DOHH2 (cell line): ENCODE measurements around the gene HMG20B.

ENCODE experiments used
- H3F3A ChIP-seq: fragments of 200-600 bp; sonication (generic), shearing (Covaris generic); 2 replicates; pipeline ENCODE4 v1.6.0; 2016; ENCODE audit warnings: antibody characterized with exemption, mild to moderate bottlenecking; ENCODE audit not compliant: control insufficient read depth, insufficient read depth
- H3K27ac ChIP-seq: fragments of 200-600 bp; sonication (generic); 2 replicates; pipeline ENCODE4 v1.5.1; 2014; ENCODE audit warnings: low read depth, mild to moderate bottlenecking, low read length, moderate library complexity
- H3K27me3 ChIP-seq: fragments of 200-600 bp; sonication (generic); 2 replicates; pipeline ENCODE4 v1.6.1; 2014; ENCODE audit warnings: mild to moderate bottlenecking, low read length, mixed read lengths; ENCODE audit not compliant: control insufficient read depth
- H3K36me3 ChIP-seq: fragments of 200-600 bp; sonication (generic); 2 replicates; pipeline ENCODE4 v1.6.1; 2014; ENCODE audit warnings: mild to moderate bottlenecking, low read length, moderate library complexity, mixed read lengths; ENCODE audit not compliant: control insufficient read depth
- H3K4me1 ChIP-seq: fragments of 200-600 bp; sonication (generic); 2 replicates; pipeline ENCODE4 v1.6.1; 2014; ENCODE audit warnings: mild to moderate bottlenecking, low read length, mixed read lengths; ENCODE audit not compliant: control insufficient read depth
- H3K4me2 ChIP-seq: fragments of 200-600 bp; sonication (generic); 2 replicates; pipeline ENCODE4 v1.6.0; 2014; ENCODE audit warnings: mild to moderate bottlenecking, low read length, moderate library complexity
- H3K4me3 ChIP-seq: fragments of 200-600 bp; sonication (generic); 2 replicates; pipeline ENCODE4 v1.5.1; 2014; ENCODE audit warnings: mild to moderate bottlenecking, low read length, mixed read lengths
- H3K79me2 ChIP-seq: fragments of 200-600 bp; sonication (generic); 2 replicates; pipeline ENCODE4 v1.6.1; 2014; ENCODE audit warnings: mild to moderate bottlenecking, low read length, mixed read lengths; ENCODE audit not compliant: control insufficient read depth
- H3K9me2 ChIP-seq: fragments of 200-600 bp; sonication (generic); replicated peaks from 2 replicates; pipeline ENCODE4 v1.6.1; 2014; ENCODE audit warnings: mild to moderate bottlenecking, low read length, mixed read lengths; ENCODE audit not compliant: control insufficient read depth
- H3K9me3 ChIP-seq: fragments of 200-600 bp; sonication (generic); 2 replicates; pipeline ENCODE4 v1.6.1; 2014; ENCODE audit warnings: antibody characterized with exemption, low read length, mixed read lengths; ENCODE audit not compliant: control insufficient read depth, insufficient read depth
- H4K20me1 ChIP-seq: fragments of 200-600 bp; sonication (generic); 2 replicates; pipeline ENCODE4 v1.6.0; 2014; ENCODE audit warnings: low read depth, mild to moderate bottlenecking, antibody characterized with exemption, low read length, moderate library complexity; ENCODE audit not compliant: control insufficient read depth, insufficient read depth
- CTCF ChIP-seq: fragments of 200-600 bp; sonication (generic); IDR thresholded peaks from one replicate; pipeline ENCODE4 v1.5.1; 2014; ENCODE audit warnings: antibody characterized with exemption, mild to moderate bottlenecking, low read depth, low read length; ENCODE audit not compliant: poor library complexity, severe bottlenecking
- EZH2phosphoT487 ChIP-seq: fragments of 200-600 bp; sonication (generic); IDR thresholded peaks from 2 replicates; pipeline ENCODE4 v1.6.1; 2017; ENCODE audit warnings: borderline replicate concordance, mild to moderate bottlenecking, antibody characterized with exemption, low read length, moderate library complexity, mixed read lengths

HMG20B gene

GRCh38 chr19:3605770-3606169 is 33.0 kb downstream of the HMG20B start:
- H4K20me1 ChIP-seq, result no peaks in the 10 kb centered on the region
- no peak overlapping the region for H3K4me3 ChIP-seq
- peaks cover 24% of the 10 kb centered on the region for H3K27me3 ChIP-seq
- no peaks in the 10 kb centered on the region for H3F3A ChIP-seq
- no peaks in the 10 kb centered on the region for H3K79me2 ChIP-seq
- H3K4me2 ChIP-seq, result peak overlapping the region; percentile 45; the same call in 1 of the 2 replicates
- TF ChIP-seq EZH2phosphoT487 (no peak), CTCF (no peak)
- no peaks in the 10 kb centered on the region for H3K9me3 ChIP-seq
- no peak overlapping the region for H3K27ac ChIP-seq
- H3K9me2 ChIP-seq, result no peaks in the 10 kb centered on the region
- peaks cover 43% of the 10 kb centered on the region for H3K4me1 ChIP-seq
- peaks cover 7% of the 10 kb centered on the region; the same call in 1 of the 2 replicates for H3K36me3 ChIP-seq

GRCh38 chr19:3606174-3606689 is 33.5 kb downstream of the HMG20B start:
- peaks cover 24% of the 10 kb centered on the region for H3K27me3 ChIP-seq
- H4K20me1 ChIP-seq, result no peaks in the 10 kb centered on the region
- peak overlapping the region; percentile 30; the same call in 1 of the 2 replicates for H3K4me3 ChIP-seq
- H3K27ac ChIP-seq, result no peak overlapping the region
- peak overlapping the region; percentile 45 for H3K4me2 ChIP-seq
- no peaks in the 10 kb centered on the region for H3K9me3 ChIP-seq
- H3K79me2 ChIP-seq, result no peaks in the 10 kb centered on the region
- peaks cover 43% of the 10 kb centered on the region for H3K4me1 ChIP-seq
- TF ChIP-seq EZH2phosphoT487, result peak; percentile 38; the same call in 1 of the 2 replicates
- no peak for TF ChIP-seq CTCF
- H3K9me2 ChIP-seq, result no peaks in the 10 kb centered on the region
- H3K36me3 ChIP-seq, result peaks cover 7% of the 10 kb centered on the region; the same call in 1 of the 2 replicates
- no peaks in the 10 kb centered on the region for H3F3A ChIP-seq

- H3K4me2 ChIP-seq, result peak within 1 kb of the TSS; percentile 45
- peaks cover 43% of the 10 kb centered on the region for H3K4me1 ChIP-seq
- no peaks in the 10 kb centered on the region for H3K9me3 ChIP-seq
- peaks cover 24% of the 10 kb centered on the region for H3K27me3 ChIP-seq
- H3K79me2 ChIP-seq, result no peaks in the 10 kb centered on the region
- H3K36me3 ChIP-seq, result peaks cover 12% of the 10 kb centered on the region
- H3K27ac ChIP-seq, result no peak within 1 kb of the TSS
- no peaks in the 10 kb centered on the region for H3K9me2 ChIP-seq
- TF ChIP-seq EZH2phosphoT487, result no peak
- no peak for TF ChIP-seq CTCF
- H3F3A ChIP-seq, result no peaks in the 10 kb centered on the region
- H3K4me3 ChIP-seq, result peak within 1 kb of the TSS; percentile 30; the same call in 1 of the 2 replicates
- no peaks in the 10 kb centered on the region for H4K20me1 ChIP-seq
Observed at GRCh38 chr19:3606690-3607289, 34.0 kb downstream of the HMG20B start, which contains the start of gene TBXA2R. TBXA2R (minus strand) TSS chr19:3606875; CDS start chr19:3600634, 6,241 bp downstream.
